OCI-LY1 (cell line): Measurements from ENCODE around the gene ARHGEF4.

Experiments used
- H2AFZ ChIP-seq: fragments of 200-600 bp; sonication (generic), shearing (Covaris generic); 2 replicates; pipeline ENCODE4 v1.6.0; 2014; ENCODE audit warnings: antibody characterized with exemption, mild to moderate bottlenecking, low read length
- H3F3A ChIP-seq: fragments of 200-600 bp; sonication (generic), shearing (Covaris generic); 2 replicates; pipeline ENCODE4 v1.6.0; 2014; ENCODE audit warnings: mild to moderate bottlenecking, antibody characterized with exemption, low read length, moderate library complexity; ENCODE audit not compliant: insufficient read depth
- H3K27ac ChIP-seq: fragments of 200-600 bp; sonication (generic); 2 replicates; pipeline ENCODE4 v1.5.1; 2014; ENCODE audit warnings: low read length, mixed run types, mild to moderate bottlenecking, low read depth; ENCODE audit not compliant: poor library complexity, severe bottlenecking
- H3K27me3 ChIP-seq: fragments of 200-600 bp; sonication (generic); 2 replicates; pipeline ENCODE4 v1.6.0; 2014; ENCODE audit warnings: antibody characterized with exemption, mild to moderate bottlenecking, low read length, moderate library complexity; ENCODE audit not compliant: insufficient read depth
- H3K36me3 ChIP-seq: fragments of 200-600 bp; sonication (generic); 2 replicates; pipeline ENCODE4 v1.6.1; 2014; ENCODE audit warnings: mild to moderate bottlenecking, antibody characterized with exemption, low read length, moderate library complexity, mixed read lengths; ENCODE audit not compliant: insufficient read depth
- H3K4me1 ChIP-seq: fragments of 200-600 bp; sonication (generic); 2 replicates; pipeline ENCODE4 v1.5.1; 2014; ENCODE audit warnings: mild to moderate bottlenecking, low read length, moderate library complexity; ENCODE audit not compliant: insufficient read depth, severe bottlenecking
- H3K4me2 ChIP-seq: fragments of 200-600 bp; sonication (generic), shearing (Covaris generic); 2 replicates; pipeline ENCODE4 v1.6.1; 2014; ENCODE audit warnings: low read length
- H3K4me3 ChIP-seq: fragments of 200-600 bp; sonication (generic); 2 replicates; pipeline ENCODE4 v1.5.1; 2014; ENCODE audit warnings: low read length, low read depth, mild to moderate bottlenecking, mixed read lengths; ENCODE audit not compliant: poor library complexity, severe bottlenecking
- H3K79me2 ChIP-seq: fragments of 200-600 bp; shearing (Covaris generic); 2 replicates; pipeline ENCODE4 v1.6.1; 2016; ENCODE audit warnings: mixed run types, low read length, mixed read lengths; ENCODE audit not compliant: insufficient read depth
- H3K9ac ChIP-seq: fragments of 200-600 bp; sonication (generic), shearing (Covaris generic); 2 replicates; pipeline ENCODE4 v1.6.1; 2014; ENCODE audit warnings: mild to moderate bottlenecking, low read length, mixed read lengths
- H3K9me2 ChIP-seq: fragments of 200-600 bp; sonication (generic), shearing (Covaris generic); 2 replicates; pipeline ENCODE4 v1.6.1; 2014; ENCODE audit warnings: low read depth, mild to moderate bottlenecking, low read length, mixed read lengths
- H3K9me3 ChIP-seq: fragments of 200-600 bp; shearing (Covaris generic); 2 replicates; pipeline ENCODE4 v1.6.1; 2014; ENCODE audit warnings: low read length, mixed read lengths
- H4K20me1 ChIP-seq: fragments of 200-600 bp; sonication (generic), shearing (Covaris generic); 2 replicates; pipeline ENCODE4 v1.6.0; 2016; ENCODE audit warnings: mild to moderate bottlenecking, low read length; ENCODE audit not compliant: insufficient read depth
- CTCF ChIP-seq: fragments of 200-600 bp; sonication (generic), shearing (Covaris generic); IDR thresholded peaks from 2 replicates; pipeline ENCODE4 v1.5.1; 2017; ENCODE audit warnings: mild to moderate bottlenecking, antibody characterized with exemption, low read length, moderate library complexity, mixed read lengths
- EZH2 ChIP-seq: fragments of 200-600 bp; sonication (generic), shearing (Covaris generic); IDR thresholded peaks from 2 replicates; pipeline ENCODE4 v1.8.0; 2017; ENCODE audit warnings: borderline replicate concordance, mixed run types, mild to moderate bottlenecking, antibody characterized with exemption, low read length, moderate library complexity, mixed read lengths

Gene ARHGEF4

GRCh38 chr2:130910931-130911330 lies 74.2 kb downstream of the ARHGEF4 start:
- H3K4me1 ChIP-seq: no peaks in the 10 kb centered on the region
- no peaks in the 10 kb centered on the region for H3K9me2 ChIP-seq
- no peak overlapping the region for H2AFZ ChIP-seq
- no peaks in the 10 kb centered on the region for H4K20me1 ChIP-seq
- H3K27ac ChIP-seq: no peak overlapping the region
- TF ChIP-seq CTCF (no peak), EZH2 (no peak)
- H3K36me3 ChIP-seq: no peaks in the 10 kb centered on the region
- H3K9me3 ChIP-seq: no peaks in the 10 kb centered on the region
- H3K4me3 ChIP-seq: no peak overlapping the region
- H3K27me3 ChIP-seq: peaks cover 3% of the 10 kb centered on the region; the same call in 1 of the 2 replicates
- no peak overlapping the region for H3K4me2 ChIP-seq
- no peak overlapping the region for H3K9ac ChIP-seq
- no peaks in the 10 kb centered on the region for H3K79me2 ChIP-seq
- no peaks in the 10 kb centered on the region for H3F3A ChIP-seq

- Histone ChIP-seq H3K9me2 (no peaks in the 10 kb centered on the region), H3K4me2 (no peak overlapping the region), H4K20me1 (no peaks in the 10 kb centered on the region), H3K9ac (no peak overlapping the region), H3F3A (no peaks in the 10 kb centered on the region), H3K9me3 (no peaks in the 10 kb centered on the region), H3K4me3 (no peak overlapping the region), H3K36me3 (no peaks in the 10 kb centered on the region), H3K79me2 (no peaks in the 10 kb centered on the region), H3K4me1 (no peaks in the 10 kb centered on the region), H3K27me3 (peaks cover 3% of the 10 kb centered on the region; the same call in 1 of the 2 replicates), H3K27ac (no peak overlapping the region), H2AFZ (no peak overlapping the region)
- TF ChIP-seq CTCF: no peak
- no peak for TF ChIP-seq EZH2
Observed at GRCh38 chr2:130911482-130911881, 74.8 kb downstream of the ARHGEF4 start.

GRCh38 chr2:130911996-130912395 lies 75.3 kb downstream of the ARHGEF4 start:
- Histone ChIP-seq H3K27ac (no peak overlapping the region), H3K9ac (no peak overlapping the region), H3K4me3 (no peak overlapping the region), H4K20me1 (no peaks in the 10 kb centered on the region), H3F3A (no peaks in the 10 kb centered on the region), H3K36me3 (no peaks in the 10 kb centered on the region), H3K9me3 (no peaks in the 10 kb centered on the region), H3K9me2 (no peaks in the 10 kb centered on the region), H2AFZ (no peak overlapping the region), H3K79me2 (no peaks in the 10 kb centered on the region), H3K4me2 (no peak overlapping the region), H3K27me3 (peaks cover 3% of the 10 kb centered on the region; the same call in 1 of the 2 replicates), H3K4me1 (no peaks in the 10 kb centered on the region)
- TF ChIP-seq EZH2: no peak
- TF ChIP-seq CTCF: no peak
